Endothelial cell of umbilical vein (primary cell): Measurements from ENCODE around the gene C1QL4. TPM values are rescaled to one million over a fixed set of nuclear protein-coding genes. Genes with fewer than 3 reads are reported as not detected.

Experiments used
- BruUV-seq: library from RNA; stranded (reverse); fragments of 400-500 nt; replicated peaks from 2 replicates; lab custom pipeline; 2021; lab: Mats Ljungman, UMichigan
- CTCF ChIA-PET: fragments of 300-600, 350-600 bp; sonication (Branson Sonifier 250); formaldehyde crosslinking; loops from one replicate; lab custom pipeline; 2021; ENCODE audit warnings: antibody characterized with exemption, inconsistent platforms; lab: Charles Lee
- POLR2A ChIA-PET: fragments of 300-600, 350-600 bp; sonication (Branson Sonifier 250); formaldehyde crosslinking; loops from one replicate; lab custom pipeline; 2021; ENCODE audit warnings: antibody characterized with exemption, inconsistent platforms; lab: Charles Lee
- DNase-seq: peaks from one replicate; pipeline ENCODE4 v3.0.0-alpha.2; 2011; ENCODE audit warnings: low read depth, low spot score
- FAIRE-seq: peaks from 2 replicates; lab custom pipeline; 2011; peaks lifted over from hg19 to GRCh38; lab: Jason Lieb, UNC
- H2AFZ ChIP-seq: 2 replicates; pipeline ENCODE4 v1.6.0; 2012; ENCODE audit warnings: low read depth, low read length, control low read depth, inconsistent platforms
- H3K27ac ChIP-seq: 2 replicates; pipeline ENCODE4 v1.5.1; 2011; ENCODE audit warnings: low read depth, mild to moderate bottlenecking, control low read depth, low read length, moderate library complexity; ENCODE audit not compliant: insufficient read depth
- H3K27me3 ChIP-seq, 2 experiments: 2 replicates each; pipeline versions ENCODE4 v1.6.0 to v1.6.1; 2011; ENCODE audit warnings: low read length in 2 of 2, mixed read lengths in 1 of 2; ENCODE audit not compliant: control insufficient read depth in 2 of 2, insufficient read depth in 2 of 2
- H3K36me3 ChIP-seq, 2 experiments: 2 replicates in 1 of 2; 3 replicates in 1 of 2; pipeline ENCODE4 v1.5.1; 2011; ENCODE audit warnings: low read length in 2 of 2, mild to moderate bottlenecking in 1 of 2, moderate library complexity in 1 of 2; ENCODE audit not compliant: control insufficient read depth in 2 of 2, insufficient read depth in 2 of 2; ENCODE audit errors: extremely low read depth in 1 of 2
- H3K4me1 ChIP-seq: 3 replicates; pipeline ENCODE4 v1.5.1; 2011; ENCODE audit warnings: mild to moderate bottlenecking, low read length; ENCODE audit not compliant: control insufficient read depth, insufficient read depth; ENCODE audit errors: extremely low read depth
- H3K4me2 ChIP-seq: 2 replicates; pipeline ENCODE4 v1.6.1; 2011; ENCODE audit warnings: low read length, control low read depth, mixed read lengths; ENCODE audit not compliant: insufficient read depth
- H3K4me3 ChIP-seq, 3 experiments: fragments of 200-600 bp in 1 of 3; sonication (generic), shearing (Covaris generic) in 1 of 3; replicated peaks in 1 of 3; 2 replicates each; pipeline ENCODE4 v1.5.1; 2011 to 2016; ENCODE audit warnings: control low read depth in 3 of 3, low read length in 3 of 3, mild to moderate bottlenecking in 2 of 3, inconsistent platforms in 1 of 3, low read depth in 1 of 3, moderate library complexity in 1 of 3; ENCODE audit not compliant: insufficient read depth in 1 of 3
- H3K79me2 ChIP-seq: 2 replicates; pipeline ENCODE4 v1.6.0; 2012; ENCODE audit warnings: low read length, inconsistent platforms; ENCODE audit not compliant: control insufficient read depth, insufficient read depth
- H3K9ac ChIP-seq: replicated peaks from 2 replicates; pipeline ENCODE3; 2011; ENCODE audit warnings: low read length, control low read depth; ENCODE audit not compliant: insufficient read depth; ENCODE audit errors: extremely low read depth
- H3K9me1 ChIP-seq: replicated peaks from 3 replicates; pipeline ENCODE4 v1.6.0; 2011; ENCODE audit warnings: mild to moderate bottlenecking, low read length; ENCODE audit not compliant: control insufficient read depth, insufficient read depth; ENCODE audit errors: extremely low read depth
- H3K9me3 ChIP-seq: replicated peaks from 2 replicates; pipeline ENCODE4 v1.5.1; 2012; ENCODE audit warnings: low read length, inconsistent platforms; ENCODE audit not compliant: control insufficient read depth, insufficient read depth
- H4K20me1 ChIP-seq: replicated peaks from 2 replicates; pipeline ENCODE3; 2011; ENCODE audit warnings: mild to moderate bottlenecking, low read length; ENCODE audit not compliant: control insufficient read depth, insufficient read depth; ENCODE audit errors: extremely low read depth
- EZH2 ChIP-seq: IDR thresholded peaks from 2 replicates; pipeline ENCODE4 v1.6.1; 2012; ENCODE audit warnings: borderline replicate concordance, low read depth, mild to moderate bottlenecking, moderate library complexity, low read length, inconsistent platforms; ENCODE audit not compliant: severe bottlenecking
- FOS ChIP-seq: IDR thresholded peaks from 2 replicates; pipeline ENCODE4 v1.6.1; 2011; ENCODE audit warnings: mild to moderate bottlenecking, low read length, moderate library complexity, borderline replicate concordance; ENCODE audit not compliant: insufficient read depth
- GATA2 ChIP-seq: IDR thresholded peaks from 2 replicates; pipeline ENCODE4 v1.7.0; 2011; ENCODE audit warnings: low read depth, mild to moderate bottlenecking, moderate library complexity, mixed read lengths, low read length; ENCODE audit not compliant: insufficient read length, insufficient read depth
- JUN ChIP-seq: IDR thresholded peaks from 2 replicates; pipeline ENCODE4 v1.6.1; 2011; ENCODE audit warnings: borderline replicate concordance, low read depth; ENCODE audit not compliant: insufficient read length, insufficient read depth
- MYC ChIP-seq: IDR thresholded peaks from one replicate; pipeline ENCODE4 v1.6.1; 2011; ENCODE audit warnings: mild to moderate bottlenecking, low read depth, low read length
- POLR2A ChIP-seq: IDR thresholded peaks from 2 replicates; pipeline ENCODE4 v1.6.1; 2012; ENCODE audit warnings: low read depth, mild to moderate bottlenecking, control low read depth, low read length
- POLR2AphosphoS5 ChIP-seq: IDR thresholded peaks from 2 replicates; pipeline ENCODE4 v1.6.1; 2012; ENCODE audit warnings: low read depth, mild to moderate bottlenecking, control low read depth, low read length, moderate library complexity; ENCODE audit not compliant: insufficient read depth
- dilution Hi-C: fragments of 300-500 bp; cut with MboI; formaldehyde crosslinking; loops from one replicate; pipeline ENCODE4 v1.15.0; 2019; ENCODE audit warnings: low sequenced_read_pairs; ENCODE audit not compliant: extremely low pct_ligation_motif_present
- intact Hi-C: fragments of 100-400 bp; cut with micrococcal nuclease; formaldehyde crosslinking; loops from one replicate; pipeline ENCODE4 v1.10.0; 2022
- polyA plus RNA-seq, 4 experiments: library from polyadenylated mRNA; depleted of rRNA in 3 of 4; stranded (reverse) in 3 of 4; unstranded in 1 of 4; fragments of >200 nt; gene quantifications; 2 replicates each; pipeline versions ENCODE4 v1.2.1 to v1.2.3, GENCODE V29; 2011 to 2012; ENCODE audit warnings: missing spikeins in 1 of 4
- total RNA-seq: library from RNA; stranded (reverse); gene quantifications from 2 replicates; pipeline ENCODE4 v1.2.3, GENCODE V29; 2021
- TF ChIP-seq, protein P1 (sequence below), 2 donors: IDR thresholded peaks; 1 replicate in 1 of 2; 2 replicates in 1 of 2; pipeline ENCODE4 v1.5.1; 2011; ENCODE audit warnings: low read length in 2 of 2, mild to moderate bottlenecking in 2 of 2, moderate library complexity in 2 of 2, control low read depth in 1 of 2, inconsistent platforms in 1 of 2, low read depth in 1 of 2; ENCODE audit not compliant: insufficient read depth in 1 of 2; ENCODE audit errors: extremely low read depth in 1 of 2
- TF ChIP-seq, protein P2 (sequence below): IDR thresholded peaks from 2 replicates; pipeline ENCODE4 v1.6.1; 2011; ENCODE audit not compliant: insufficient read depth, insufficient read length

The C1QL4 gene
- total and polyA plus RNA-seq, 2 donors (not counting 3 experiments of a cell fraction or from before 2014, with no cell fraction given) = not detected

DNA sequence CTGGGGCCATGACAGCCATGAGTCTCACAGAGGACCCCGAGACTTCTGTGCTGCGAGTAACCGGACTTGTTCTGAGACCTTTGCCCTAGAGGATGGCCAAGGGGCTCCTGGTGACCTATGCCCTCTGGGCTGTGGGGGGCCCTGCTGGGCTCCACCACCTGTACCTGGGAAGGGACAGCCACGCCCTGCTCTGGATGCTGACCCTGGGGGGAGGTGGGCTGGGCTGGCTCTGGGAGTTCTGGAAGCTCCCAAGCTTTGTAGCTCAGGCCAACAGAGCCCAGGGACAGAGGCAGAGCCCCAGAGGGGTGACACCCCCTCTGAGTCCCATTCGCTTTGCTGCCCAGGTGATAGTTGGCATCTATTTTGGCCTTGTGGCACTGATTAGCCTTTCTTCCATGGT is 11.8 kb upstream of the C1QL4 start:
- no peaks in the 10 kb centered on the region for H3K79me2 ChIP-seq
- H3K9ac ChIP-seq = no peak overlapping the region
- no peaks in the 10 kb centered on the region for H3K9me1 ChIP-seq
- ChIA-PET POLR2A (no interaction called here), CTCF (interaction anchor here (1.3 to 8.0 kb wide), 8 partner anchors 11 to 270 kb away, joined by 4 to 280 read pairs (median 38); partner anchors contain the start of genes C1QL4 and PRPH)
- H4K20me1 ChIP-seq = no peaks in the 10 kb centered on the region
- no peaks in the 10 kb centered on the region for H3K36me3 ChIP-seq
- H2AFZ ChIP-seq = no peak overlapping the region
- no peak overlapping the region for H3K4me3 ChIP-seq
- no peak for FAIRE-seq
- TF ChIP-seq MYC = no peak
- TF ChIP-seq EZH2 = no peak
- TF ChIP-seq POLR2AphosphoS5 = no peak
- TF ChIP-seq, protein P1, sequence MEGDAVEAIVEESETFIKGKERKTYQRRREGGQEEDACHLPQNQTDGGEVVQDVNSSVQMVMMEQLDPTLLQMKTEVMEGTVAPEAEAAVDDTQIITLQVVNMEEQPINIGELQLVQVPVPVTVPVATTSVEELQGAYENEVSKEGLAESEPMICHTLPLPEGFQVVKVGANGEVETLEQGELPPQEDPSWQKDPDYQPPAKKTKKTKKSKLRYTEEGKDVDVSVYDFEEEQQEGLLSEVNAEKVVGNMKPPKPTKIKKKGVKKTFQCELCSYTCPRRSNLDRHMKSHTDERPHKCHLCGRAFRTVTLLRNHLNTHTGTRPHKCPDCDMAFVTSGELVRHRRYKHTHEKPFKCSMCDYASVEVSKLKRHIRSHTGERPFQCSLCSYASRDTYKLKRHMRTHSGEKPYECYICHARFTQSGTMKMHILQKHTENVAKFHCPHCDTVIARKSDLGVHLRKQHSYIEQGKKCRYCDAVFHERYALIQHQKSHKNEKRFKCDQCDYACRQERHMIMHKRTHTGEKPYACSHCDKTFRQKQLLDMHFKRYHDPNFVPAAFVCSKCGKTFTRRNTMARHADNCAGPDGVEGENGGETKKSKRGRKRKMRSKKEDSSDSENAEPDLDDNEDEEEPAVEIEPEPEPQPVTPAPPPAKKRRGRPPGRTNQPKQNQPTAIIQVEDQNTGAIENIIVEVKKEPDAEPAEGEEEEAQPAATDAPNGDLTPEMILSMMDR (IDR thresholded peaks at IDR 0.05; ENCODE audit: extremely low read depth in 1 of 2, insufficient read depth in 1 of 2, low read depth in 1 of 2, low read length in 2 of 2) = no peak
- TF ChIP-seq JUN = no peak
- no peak for TF ChIP-seq POLR2A
- TF ChIP-seq, protein P2, sequence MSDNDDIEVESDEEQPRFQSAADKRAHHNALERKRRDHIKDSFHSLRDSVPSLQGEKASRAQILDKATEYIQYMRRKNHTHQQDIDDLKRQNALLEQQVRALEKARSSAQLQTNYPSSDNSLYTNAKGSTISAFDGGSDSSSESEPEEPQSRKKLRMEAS = no peak
- TF ChIP-seq FOS = no peak
- TF ChIP-seq GATA2 = no peak
- peaks cover 23 to 31% of the 10 kb centered on the region in 2 experiments for H3K27me3 ChIP-seq
- H3K27ac ChIP-seq = no peak overlapping the region
- no TSS peak for BruUV-seq
- DNase-seq = no peak
- dilution Hi-C loops = no loop called here
- no peak overlapping the region for H3K4me2 ChIP-seq
- intact Hi-C loops = loop anchor here (10.0 kb wide), 1 partner anchor 396 kb away; the partner anchor contains the start of gene TMBIM6
- H3K9me3 ChIP-seq = no peaks in the 10 kb centered on the region
- peaks cover 28% of the 10 kb centered on the region for H3K4me1 ChIP-seq
